Smooth muscle cell (in vitro differentiated cells): ENCODE data around the gene RICTOR. TPM values are rescaled to one million over a fixed set of nuclear protein-coding genes. Genes with fewer than 3 reads are reported as not detected.

Experiments
- DNase-seq: peaks from one replicate; lab custom pipeline; 2025; ENCODE audit not compliant: unreplicated experiment; lab: John Stamatoyannopoulos, UW
- H2AFZ ChIP-seq: fragments of 200-600 bp; sonication (generic); 2 replicates; pipeline ENCODE4 v1.6.0; 2016; ENCODE audit warnings: antibody characterized with exemption, low read depth, mild to moderate bottlenecking
- H3F3A ChIP-seq: fragments of 200-600 bp; sonication (generic); 2 replicates; pipeline ENCODE4 v1.6.0; 2017; ENCODE audit warnings: antibody characterized with exemption, low read depth
- H3K27ac ChIP-seq: fragments of 200-600 bp; sonication (generic); 2 replicates; pipeline ENCODE4 v1.5.1; 2016; ENCODE audit warnings: low read depth, mild to moderate bottlenecking
- H3K27me3 ChIP-seq: fragments of 200-600 bp; sonication (generic); 2 replicates; pipeline ENCODE4 v1.6.1; 2016; ENCODE audit warnings: low read depth, mild to moderate bottlenecking
- H3K36me3 ChIP-seq: fragments of 200-600 bp; sonication (generic); 2 replicates; pipeline ENCODE4 v1.5.1; 2016; ENCODE audit warnings: low read depth
- H3K4me1 ChIP-seq: fragments of 200-600 bp; sonication (generic); 2 replicates; pipeline ENCODE4 v1.5.1; 2016; ENCODE audit warnings: low read depth
- H3K4me2 ChIP-seq: fragments of 200-600 bp; sonication (generic); 2 replicates; pipeline ENCODE4 v1.6.0; 2016; ENCODE audit warnings: mild to moderate bottlenecking
- H3K4me3 ChIP-seq: fragments of 200-600 bp; sonication (generic); 2 replicates; pipeline ENCODE4 v1.5.1; 2016; ENCODE audit warnings: mild to moderate bottlenecking
- H3K79me2 ChIP-seq: fragments of 200-600 bp; sonication (generic); 2 replicates; pipeline ENCODE4 v1.6.0; 2016; ENCODE audit warnings: low read depth, mild to moderate bottlenecking
- H3K9ac ChIP-seq: fragments of 200-600 bp; sonication (generic); 2 replicates; pipeline ENCODE4 v1.6.0; 2016; ENCODE audit warnings: low read depth
- H3K9me3 ChIP-seq: fragments of 200-600 bp; sonication (generic); replicated peaks from 2 replicates; pipeline ENCODE4 v1.5.1; 2016; ENCODE audit warnings: low read depth
- H4K20me1 ChIP-seq: fragments of 200-600 bp; sonication (generic); 2 replicates; pipeline ENCODE4 v1.6.0; 2016; ENCODE audit warnings: low read depth
- WGBS: methylation state at CpG from one replicate; pipeline ENCODE4 v1.1.7; 2016; ENCODE audit warnings: low lambda C conversion rate; 5-methylcytosine and 5-hydroxymethylcytosine counted together
- polyA plus RNA-seq: library from polyadenylated mRNA; unstranded; fragments of >200 nt; fragmentation: Nextera tagmentation; extraction: Ambion mirVana; gene quantifications from 2 replicates; pipeline ENCODE4 v1.2.1, GENCODE V29; 2016
- small RNA-seq: library from RNA; depleted of rRNA; stranded (forward); fragments of <200 nt; gene quantifications from one replicate; pipeline ENCODE3, GENCODE V24; 2014
- total RNA-seq: library from RNA; depleted of rRNA; stranded (reverse); fragments of >200 nt; gene quantifications from 2 replicates; pipeline ENCODE4 v1.2.3, GENCODE V29; 2014
- TF ChIP-seq, protein P1 (sequence below): fragments of 200-600 bp; sonication (generic); IDR thresholded peaks from 2 replicates; pipeline ENCODE4 v1.5.1; 2017; ENCODE audit warnings: borderline replicate concordance, mild to moderate bottlenecking, antibody characterized with exemption; ENCODE audit not compliant: insufficient read depth, poor library complexity, severe bottlenecking

The RICTOR gene
- total and polyA plus RNA-seq, 2 experiments from 2014 or later = 3.6 to 30.2 TPM

DNA sequence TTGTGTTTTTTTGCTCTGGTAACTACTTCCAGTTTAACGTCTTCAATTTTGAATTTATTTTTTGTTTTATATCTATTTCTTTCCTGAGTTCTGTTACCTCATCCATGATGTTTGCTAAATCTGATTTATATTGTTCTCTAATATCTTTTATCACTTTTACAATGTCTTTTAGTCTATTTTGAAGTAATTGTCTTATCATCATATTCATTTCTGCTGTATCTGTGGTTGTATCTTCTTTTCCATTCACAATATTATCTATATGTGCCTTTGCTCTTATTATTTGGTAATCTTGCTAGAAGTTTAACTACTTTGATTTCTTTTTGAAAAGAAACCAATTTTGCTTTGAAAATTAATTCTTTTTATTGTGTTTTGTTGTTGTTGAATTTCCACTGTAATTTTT is 184.8 kb downstream of the RICTOR start:
- 100% methylated on average over 1 of the region's 1 CpG for WGBS
- Histone ChIP-seq H3K4me1 (no peaks in the 10 kb centered on the region), H2AFZ (no peak overlapping the region)

DNA sequence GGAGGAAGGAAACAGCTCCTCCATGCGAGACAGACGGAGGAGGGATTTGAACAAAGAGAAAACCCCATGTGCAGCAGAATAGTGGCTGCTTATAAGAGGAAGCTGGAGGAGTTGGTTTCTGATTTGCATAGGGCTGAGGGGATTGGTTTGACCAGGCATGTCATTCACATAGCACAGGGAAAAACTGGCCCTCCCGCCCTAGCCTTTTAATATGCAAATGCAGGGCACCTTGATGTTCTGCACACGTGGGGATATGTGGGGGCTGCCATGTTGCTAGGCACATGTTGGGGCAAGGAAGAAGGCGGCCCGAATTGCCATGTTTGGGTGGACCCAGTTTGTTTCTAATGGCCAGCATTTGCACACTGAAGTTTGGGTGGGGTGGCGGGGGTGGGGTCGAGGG is 186.2 kb downstream of the RICTOR start:
- peaks cover 22% of the 10 kb centered on the region for H3K36me3 ChIP-seq

More for the DNA sequence above, 184.8 kb downstream of the RICTOR start:
- H3K4me3 ChIP-seq = no peak overlapping the region
- H3K36me3 ChIP-seq = peaks cover 14% of the 10 kb centered on the region
- no peak overlapping the region for H3K27ac ChIP-seq
- H3K9me3 ChIP-seq = no peaks in the 10 kb centered on the region
- H3K27me3 ChIP-seq = no peaks in the 10 kb centered on the region
- no peak overlapping the region for H3K9ac ChIP-seq
- H3K4me2 ChIP-seq = no peak overlapping the region
- TF ChIP-seq, protein P1, sequence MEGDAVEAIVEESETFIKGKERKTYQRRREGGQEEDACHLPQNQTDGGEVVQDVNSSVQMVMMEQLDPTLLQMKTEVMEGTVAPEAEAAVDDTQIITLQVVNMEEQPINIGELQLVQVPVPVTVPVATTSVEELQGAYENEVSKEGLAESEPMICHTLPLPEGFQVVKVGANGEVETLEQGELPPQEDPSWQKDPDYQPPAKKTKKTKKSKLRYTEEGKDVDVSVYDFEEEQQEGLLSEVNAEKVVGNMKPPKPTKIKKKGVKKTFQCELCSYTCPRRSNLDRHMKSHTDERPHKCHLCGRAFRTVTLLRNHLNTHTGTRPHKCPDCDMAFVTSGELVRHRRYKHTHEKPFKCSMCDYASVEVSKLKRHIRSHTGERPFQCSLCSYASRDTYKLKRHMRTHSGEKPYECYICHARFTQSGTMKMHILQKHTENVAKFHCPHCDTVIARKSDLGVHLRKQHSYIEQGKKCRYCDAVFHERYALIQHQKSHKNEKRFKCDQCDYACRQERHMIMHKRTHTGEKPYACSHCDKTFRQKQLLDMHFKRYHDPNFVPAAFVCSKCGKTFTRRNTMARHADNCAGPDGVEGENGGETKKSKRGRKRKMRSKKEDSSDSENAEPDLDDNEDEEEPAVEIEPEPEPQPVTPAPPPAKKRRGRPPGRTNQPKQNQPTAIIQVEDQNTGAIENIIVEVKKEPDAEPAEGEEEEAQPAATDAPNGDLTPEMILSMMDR = no peak
- H3F3A ChIP-seq = no peaks in the 10 kb centered on the region
- H3K79me2 ChIP-seq = no peaks in the 10 kb centered on the region
- no peak for DNase-seq
- no peaks in the 10 kb centered on the region for H4K20me1 ChIP-seq

More for the DNA sequence above, 186.2 kb downstream of the RICTOR start:
- Histone ChIP-seq H3K4me3 (no peak overlapping the region), H4K20me1 (no peaks in the 10 kb centered on the region), H3F3A (no peaks in the 10 kb centered on the region), H2AFZ (no peak overlapping the region), H3K4me2 (no peak overlapping the region), H3K27me3 (no peaks in the 10 kb centered on the region), H3K9me3 (no peaks in the 10 kb centered on the region), H3K9ac (no peak overlapping the region), H3K27ac (no peak overlapping the region), H3K4me1 (no peaks in the 10 kb centered on the region), H3K79me2 (no peaks in the 10 kb centered on the region)
- 77% methylated on average over 8 of the region's 8 CpGs for WGBS
- DNase-seq = no peak
- TF ChIP-seq, protein P1 = no peak

Small RNA genes within 50 kb of the gene (small RNA-seq; reads per million reads assigned to genes)
- not detected for gene AIG1P1

Other genes starting within 250 kb of the RICTOR start
- 48.4 and 52.5 TPM in 2 replicates for gene OSMR, start 228.4 kb downstream of the RICTOR start, total RNA-seq
- gene OSMR, start 228.4 kb downstream of the RICTOR start, polyA plus RNA-seq = 31.3 and 31.8 TPM in 2 replicates
- 0.22 TPM in 1 of 2 replicates, not detected in the other for gene FYB1, start 145.2 kb upstream of the RICTOR start, total RNA-seq
- gene FYB1, start 145.2 kb upstream of the RICTOR start, polyA plus RNA-seq = 0.06 and 0.07 TPM in 2 replicates